Pancreas (tissue), 10 donors: ENCODE results near the gene EVC2. TPM values are rescaled to one million over a fixed set of nuclear protein-coding genes. Genes with fewer than 3 reads are reported as not detected.

Experiments used
- ATAC-seq, 4 donors: fragments of 200-7000 bp; cut with Tn5 transposase; one replicate each; pipeline versions ENCODE4 v1.8.0 to v1.9.1; 2020; ENCODE audit warnings: mild to moderate bottlenecking in 4 of 4, moderate library complexity in 4 of 4
- DNase-seq, 6 donors: peaks; one replicate each; pipeline ENCODE4 v3.0.0-alpha.2; 2020
- FAIRE-seq: peaks from 2 replicates; lab custom pipeline; 2012; peaks lifted over from hg19 to GRCh38; lab: Jason Lieb, UNC
- H3K27ac ChIP-seq, 4 donors: fragments of 200-600 bp; sonication (generic); 1 replicate in 3 of 4; 2 replicates in 1 of 4; pipeline versions ENCODE4 v1.5.0 to v1.8.0; 2020
- H3K27me3 ChIP-seq, 4 donors: fragments of 200-600 bp; one replicate each; pipeline ENCODE4 v1.8.0; 2021
- H3K36me3 ChIP-seq, 3 donors: fragments of 200-600 bp; sonication (generic) in 1 of 3; one replicate each; pipeline versions ENCODE4 v1.5.0 to v1.8.0; 2020 to 2021
- H3K4me1 ChIP-seq, 3 donors: fragments of 200-600 bp; one replicate each; pipeline ENCODE4 v1.8.0; 2021
- H3K4me3 ChIP-seq, 4 donors: fragments of 200-600 bp; sonication (generic) in 2 of 4; one replicate each; pipeline versions ENCODE4 v1.5.0 to v1.8.0; 2020 to 2021
- H3K9me3 ChIP-seq, 4 donors: fragments of 200-600 bp; one replicate each; pipeline ENCODE4 v1.8.0; 2021
- WGBS, 2 donors: extraction: QIAGEN DNeasy Blood & Tissue Kit; methylation state at CpG; one replicate each; pipeline ENCODE4 v1.1.7; 2013; 5-methylcytosine and 5-hydroxymethylcytosine counted together
- intact Hi-C, 3 donors: fragments of 100-400 bp; cut with DNase I; formaldehyde crosslinking; loops; one replicate each; pipeline versions ENCODE4 v1.11.1 to v1.14.2; 2022
- polyA plus RNA-seq, 2 donors: library from polyadenylated mRNA; stranded (reverse); fragments of 200-250 nt; gene quantifications; one replicate each; pipeline ENCODE4 v1.2.3, GENCODE V29; 2013
- total RNA-seq, 6 donors: library from RNA; stranded (reverse); fragmentation: NEBNext Ultra II Directional in 4 of 6; extraction: Animal tissue kit (Norgen Biotek cat#: 25700) in 4 of 6; gene quantifications; one replicate each; pipeline versions ENCODE4 v1.2.1 to v1.2.4, GENCODE V29; 2021 to 2023
- TF ChIP-seq, protein P1 (sequence below), 4 donors: fragments of 200-600 bp; sonication (generic) in 3 of 4; IDR thresholded peaks; one replicate each; pipeline versions ENCODE4 v1.5.0 to v1.8.0; 2021; ENCODE audit warnings: antibody characterized with exemption in 4 of 4
- donor health status: healthy with polysubstance abuse.
- donor health status: DM: no; HTN: no; CAD: no; lungs with moderate emphysema.
- donor health status: DM: no; HTN: no; CAD: no.
- donor health status: control.
- donor health status: control.
- donor health status: Bipolar disorder and iron deficiency.
- donor health status: DM: yes; HTN: yes; CAD: no.
- donor health status: DM: no; HTN: no; CAD: no.
- donor health status: DM: no; HTN: no; CAD: no.
- donor health status: DM: yes; HTN: yes; CAD: no.

The EVC2 gene
- total and polyA plus RNA-seq, 8 donors, result 1.2 to 4.2 (median 1.9) TPM

DNA sequence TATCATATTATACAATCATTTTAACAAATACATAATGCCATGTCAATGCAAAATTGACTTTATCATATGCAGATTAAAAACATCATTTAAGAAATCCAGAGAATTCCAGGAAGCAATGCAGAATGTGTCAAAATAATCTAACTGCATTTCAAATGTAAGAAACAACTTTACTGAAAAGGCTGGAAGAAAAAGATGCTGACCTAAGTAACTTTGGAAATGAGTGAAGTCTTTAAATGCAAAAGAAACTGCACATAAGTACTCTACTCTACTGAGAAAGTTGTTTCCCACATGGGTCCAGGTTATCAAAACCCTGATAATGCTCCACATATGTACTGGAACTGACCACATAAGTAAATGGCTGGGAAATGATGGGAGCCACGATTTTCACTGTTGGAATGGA, 149.9 kb downstream of the EVC2 start:
- TF ChIP-seq, protein P1, sequence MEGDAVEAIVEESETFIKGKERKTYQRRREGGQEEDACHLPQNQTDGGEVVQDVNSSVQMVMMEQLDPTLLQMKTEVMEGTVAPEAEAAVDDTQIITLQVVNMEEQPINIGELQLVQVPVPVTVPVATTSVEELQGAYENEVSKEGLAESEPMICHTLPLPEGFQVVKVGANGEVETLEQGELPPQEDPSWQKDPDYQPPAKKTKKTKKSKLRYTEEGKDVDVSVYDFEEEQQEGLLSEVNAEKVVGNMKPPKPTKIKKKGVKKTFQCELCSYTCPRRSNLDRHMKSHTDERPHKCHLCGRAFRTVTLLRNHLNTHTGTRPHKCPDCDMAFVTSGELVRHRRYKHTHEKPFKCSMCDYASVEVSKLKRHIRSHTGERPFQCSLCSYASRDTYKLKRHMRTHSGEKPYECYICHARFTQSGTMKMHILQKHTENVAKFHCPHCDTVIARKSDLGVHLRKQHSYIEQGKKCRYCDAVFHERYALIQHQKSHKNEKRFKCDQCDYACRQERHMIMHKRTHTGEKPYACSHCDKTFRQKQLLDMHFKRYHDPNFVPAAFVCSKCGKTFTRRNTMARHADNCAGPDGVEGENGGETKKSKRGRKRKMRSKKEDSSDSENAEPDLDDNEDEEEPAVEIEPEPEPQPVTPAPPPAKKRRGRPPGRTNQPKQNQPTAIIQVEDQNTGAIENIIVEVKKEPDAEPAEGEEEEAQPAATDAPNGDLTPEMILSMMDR (IDR thresholded peaks at IDR 0.05), result no peak
- Histone ChIP-seq H3K27ac (no peak overlapping the region), H3K9me3 (no peaks in the 10 kb centered on the region), H3K36me3 (peaks cover 0 to 5% (median 0%) of the 10 kb centered on the region in 3 donors), H3K4me1 (no peaks in the 10 kb centered on the region), H3K4me3 (no peak overlapping the region), H3K27me3 (no peaks in the 10 kb centered on the region)
- ATAC-seq, result no peak
- intact Hi-C loops, result no loop called here
- 44 to 65% methylated on average over 1 of the region's 1 CpG for WGBS, 2 donors
- no peak for DNase-seq
- FAIRE-seq, result no peak

DNA sequence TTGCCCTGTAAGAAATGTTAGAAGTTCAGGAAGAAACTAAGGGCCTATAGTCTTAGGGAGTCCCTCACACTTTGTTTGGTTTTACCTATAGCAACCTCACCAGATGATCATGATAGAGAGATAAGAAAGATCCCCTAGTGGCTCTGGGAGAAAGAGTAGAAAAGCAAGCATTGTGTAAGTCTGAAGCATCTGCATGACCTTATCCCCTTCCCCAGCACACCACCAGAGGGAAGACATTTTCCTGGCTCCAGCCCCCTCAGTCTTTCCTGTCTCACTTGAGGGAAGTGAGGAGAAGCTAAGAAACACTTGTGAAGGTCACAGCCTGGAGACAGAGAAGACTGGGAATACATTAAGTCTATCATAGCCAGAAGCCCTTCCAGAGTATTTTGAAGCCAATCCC, 154.0 kb downstream of the EVC2 start:
- Histone ChIP-seq H3K4me1 (no peaks in the 10 kb centered on the region), H3K4me3 (no peak overlapping the region), H3K9me3 (no peaks in the 10 kb centered on the region), H3K27me3 (no peaks in the 10 kb centered on the region), H3K27ac (no peak overlapping the region), H3K36me3 (no peaks in the 10 kb centered on the region)
- TF ChIP-seq, protein P1 (IDR thresholded peaks at IDR 0.05), result no peak
- ATAC-seq (no peak), FAIRE-seq (no peak), DNase-seq (no peak)
- intact Hi-C loops, result no loop called here

DNA sequence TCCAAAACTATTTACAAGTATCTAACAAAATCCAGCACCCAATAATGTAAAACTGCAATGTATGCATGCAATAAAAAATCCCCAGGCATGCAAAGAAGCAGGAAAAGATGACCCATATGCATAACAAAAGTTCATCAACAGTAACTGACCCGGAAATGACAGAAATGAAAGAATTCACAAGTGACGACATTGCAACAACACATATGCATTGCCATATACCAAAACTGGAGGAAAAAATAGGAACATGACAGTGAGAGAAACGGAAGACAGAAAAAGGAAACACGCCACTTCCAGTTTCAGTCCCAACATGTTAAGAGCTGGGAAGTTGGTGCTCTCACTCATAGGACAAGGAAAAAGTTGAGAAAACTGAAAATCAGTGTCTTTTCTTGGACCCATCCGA, 154.6 kb downstream of the EVC2 start:
- no peaks in the 10 kb centered on the region for H3K36me3 ChIP-seq
- no peak overlapping the region for H3K27ac ChIP-seq
- no peak overlapping the region for H3K4me3 ChIP-seq
- intact Hi-C loops, result no loop called here
- FAIRE-seq, result no peak
- 86 to 94% methylated on average over 5 of the region's 5 CpGs for WGBS, 2 donors
- H3K4me1 ChIP-seq, result no peaks in the 10 kb centered on the region
- ATAC-seq, result no peak
- no peaks in the 10 kb centered on the region for H3K9me3 ChIP-seq
- TF ChIP-seq, protein P1 (IDR thresholded peaks at IDR 0.05), result no peak
- no peaks in the 10 kb centered on the region for H3K27me3 ChIP-seq
- DNase-seq, result no peak

DNA sequence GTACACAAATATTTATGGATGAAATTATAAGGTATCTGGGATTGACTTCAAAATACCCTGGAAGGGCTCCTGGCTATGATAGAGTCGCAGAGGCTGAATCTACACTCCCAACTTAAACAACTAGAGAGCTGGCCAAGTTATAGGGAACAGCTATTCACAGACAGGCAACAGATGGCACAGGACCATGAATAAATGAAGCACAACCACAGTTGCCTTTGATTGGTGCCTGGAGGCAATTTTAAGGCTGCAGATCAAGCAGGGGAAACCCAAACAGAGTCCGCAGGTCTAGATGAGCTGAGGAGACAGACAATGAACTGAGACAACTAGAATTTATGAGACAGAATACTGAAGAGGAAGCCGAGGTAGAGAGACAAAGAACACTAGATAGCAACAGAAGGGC, 155.9 kb downstream of the EVC2 start:
- Histone ChIP-seq H3K4me3 (no peak overlapping the region), H3K4me1 (no peaks in the 10 kb centered on the region), H3K27me3 (no peaks in the 10 kb centered on the region), H3K27ac (no peak overlapping the region), H3K9me3 (no peaks in the 10 kb centered on the region), H3K36me3 (no peaks in the 10 kb centered on the region)
- WGBS, 2 donors, result 86 to 92% methylated on average over 3 of the region's 3 CpGs
- no peak for ATAC-seq
- TF ChIP-seq, protein P1 (IDR thresholded peaks at IDR 0.05), result no peak
- no peak for DNase-seq
- intact Hi-C loops, result no loop called here
- FAIRE-seq, result no peak

DNA sequence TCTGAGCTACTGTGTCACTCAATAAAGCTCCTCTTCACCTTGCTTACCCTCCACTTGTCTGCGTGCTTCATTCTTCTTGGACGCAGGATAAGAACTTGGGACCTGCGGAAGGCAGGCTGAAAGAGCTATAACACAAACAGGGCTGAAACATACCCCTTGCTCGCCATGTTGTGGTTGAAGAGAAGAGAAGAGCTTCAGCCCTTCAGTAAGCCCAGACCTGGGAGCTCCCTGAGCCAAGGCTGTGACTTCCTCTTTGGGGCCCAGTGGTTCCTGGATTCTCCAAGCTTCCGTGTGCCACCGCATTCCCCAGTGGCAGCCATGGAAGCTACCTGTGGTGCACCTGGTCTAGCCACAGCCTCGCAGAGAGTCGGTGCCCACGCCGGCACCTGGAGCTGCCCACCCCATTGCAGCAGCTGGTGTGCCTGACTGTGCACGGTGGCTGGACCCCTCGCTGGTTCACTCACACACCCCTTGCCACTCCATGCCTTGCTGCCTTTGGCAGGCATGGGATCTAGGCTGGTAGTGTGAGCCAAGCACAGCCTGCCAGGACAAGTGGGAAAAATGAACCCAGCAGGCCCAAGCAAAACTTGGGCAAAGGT, 160.6 kb downstream of the EVC2 start:
- no peaks in the 10 kb centered on the region for H3K9me3 ChIP-seq
- no peak overlapping the region for H3K27ac ChIP-seq
- no peaks in the 10 kb centered on the region for H3K27me3 ChIP-seq
- 93 to 97% methylated on average over 12 of the region's 12 CpGs for WGBS, 2 donors
- H3K4me1 ChIP-seq, result no peaks in the 10 kb centered on the region
- H3K4me3 ChIP-seq, result no peak overlapping the region
- intact Hi-C loops, result no loop called here
- H3K36me3 ChIP-seq, result no peaks in the 10 kb centered on the region
- no peak for ATAC-seq
- TF ChIP-seq, protein P1 (IDR thresholded peaks at IDR 0.05), result no peak
- FAIRE-seq, result no peak
- DNase-seq, result no peak
